GM21619 (cell line): Measurements from ENCODE around the gene DDO.
"Not testable (repeated sequence)": the region's sequence is repeated elsewhere in the genome, so short reads cannot be mapped to it uniquely, and the experiment has no call there.

ENCODE experiments used
- ATAC-seq: cut with Tn5 transposase; IDR thresholded peaks from one replicate; pipeline ENCODE4 v1.9.1; 2021; ENCODE audit not compliant: unreplicated experiment

The DDO gene, protein sequence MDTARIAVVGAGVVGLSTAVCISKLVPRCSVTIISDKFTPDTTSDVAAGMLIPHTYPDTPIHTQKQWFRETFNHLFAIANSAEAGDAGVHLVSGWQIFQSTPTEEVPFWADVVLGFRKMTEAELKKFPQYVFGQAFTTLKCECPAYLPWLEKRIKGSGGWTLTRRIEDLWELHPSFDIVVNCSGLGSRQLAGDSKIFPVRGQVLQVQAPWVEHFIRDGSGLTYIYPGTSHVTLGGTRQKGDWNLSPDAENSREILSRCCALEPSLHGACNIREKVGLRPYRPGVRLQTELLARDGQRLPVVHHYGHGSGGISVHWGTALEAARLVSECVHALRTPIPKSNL

DNA sequence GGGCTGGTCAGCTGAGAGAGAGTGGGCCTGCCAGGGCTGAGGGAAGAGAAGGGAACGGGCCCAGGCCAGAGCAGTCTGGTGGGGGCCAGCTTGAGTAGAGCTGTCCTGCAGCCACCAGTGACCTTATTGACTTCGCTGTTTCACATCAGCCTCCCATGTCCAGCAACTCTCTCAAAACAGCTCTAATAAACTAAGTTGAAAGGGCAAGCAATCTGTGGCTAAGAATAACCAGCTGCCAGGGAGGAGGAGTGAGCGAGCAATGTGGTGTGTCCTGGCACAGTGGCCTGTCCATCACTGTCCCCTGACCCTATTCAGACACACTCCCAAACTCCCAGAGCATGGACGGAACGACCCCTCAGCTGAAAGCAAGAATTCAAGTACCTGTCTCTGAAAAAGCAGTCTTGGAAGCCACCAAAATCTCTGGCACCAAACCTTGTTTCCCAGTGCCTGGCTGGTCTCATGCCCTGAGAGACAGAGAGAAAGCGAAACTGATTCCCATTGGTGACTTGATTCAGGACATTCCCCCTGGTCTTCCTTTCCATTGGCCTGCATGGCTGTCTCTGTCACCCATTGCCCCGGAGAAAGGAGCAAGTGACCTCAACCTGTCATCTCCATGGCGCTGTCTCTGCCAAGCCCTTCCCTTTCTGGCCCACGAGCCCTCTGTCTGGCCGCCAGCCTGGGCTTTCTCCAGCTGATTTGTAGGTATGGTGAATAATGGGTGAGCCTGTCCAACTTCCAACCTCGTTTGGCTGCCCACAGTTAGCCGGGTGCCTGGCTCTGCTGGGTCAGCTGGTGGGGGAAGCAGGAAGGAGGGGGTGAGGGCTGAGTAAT, at the start of gene DDO:
DDO (minus strand) TSS at position 490 of the 831 bp plus-strand sequence. CDS start 2,113 bp downstream, outside the sequence.
- no peak for ATAC-seq

DNA sequence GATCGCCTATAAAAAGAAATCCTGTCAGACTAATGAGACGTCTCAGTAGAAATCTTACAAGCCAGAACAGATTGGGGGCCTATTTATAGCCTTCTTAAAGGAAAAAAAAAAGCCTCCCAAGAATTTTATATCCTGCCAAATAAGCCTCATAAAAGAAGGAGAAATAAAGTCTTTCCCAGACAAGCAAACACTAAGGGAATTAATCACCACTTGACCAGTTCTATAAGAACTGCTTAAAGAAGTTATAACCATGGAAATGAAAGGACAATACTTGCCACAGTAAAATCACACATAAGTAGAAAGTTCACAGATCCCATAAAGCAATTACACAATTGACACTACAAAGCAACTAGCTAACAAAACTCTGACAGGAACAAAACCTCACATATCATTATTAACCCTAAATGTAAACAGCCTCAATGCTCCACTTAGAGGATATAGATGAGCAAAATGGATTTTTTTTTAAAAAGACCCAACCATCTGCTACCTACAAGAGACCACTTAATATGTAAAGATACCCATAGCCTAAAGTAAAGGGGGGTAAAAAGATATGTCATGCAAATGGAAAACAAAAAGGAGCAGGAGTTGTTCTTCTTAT, 47.6 kb upstream of the DDO start:
- no peak for ATAC-seq

DNA sequence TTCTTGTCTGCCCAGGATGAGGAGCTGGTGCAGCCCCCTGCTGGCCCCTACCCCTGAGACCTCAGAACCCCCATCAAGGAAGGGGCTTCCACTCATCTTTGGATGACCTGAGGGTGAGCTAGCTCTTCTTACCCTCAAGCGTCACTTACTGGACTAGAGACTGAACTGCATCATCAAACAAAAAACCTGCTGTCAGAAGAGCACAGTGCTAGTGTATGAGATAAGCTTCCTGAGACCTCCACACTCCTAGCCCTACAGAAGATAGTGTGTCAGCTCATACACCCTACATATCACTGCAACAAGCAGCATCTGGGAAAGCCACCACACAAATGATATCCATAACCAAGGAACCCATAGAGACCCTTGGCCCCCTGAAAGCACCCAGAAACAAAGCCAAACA, 46.0 kb upstream of the DDO start:
- no peak for ATAC-seq

DNA sequence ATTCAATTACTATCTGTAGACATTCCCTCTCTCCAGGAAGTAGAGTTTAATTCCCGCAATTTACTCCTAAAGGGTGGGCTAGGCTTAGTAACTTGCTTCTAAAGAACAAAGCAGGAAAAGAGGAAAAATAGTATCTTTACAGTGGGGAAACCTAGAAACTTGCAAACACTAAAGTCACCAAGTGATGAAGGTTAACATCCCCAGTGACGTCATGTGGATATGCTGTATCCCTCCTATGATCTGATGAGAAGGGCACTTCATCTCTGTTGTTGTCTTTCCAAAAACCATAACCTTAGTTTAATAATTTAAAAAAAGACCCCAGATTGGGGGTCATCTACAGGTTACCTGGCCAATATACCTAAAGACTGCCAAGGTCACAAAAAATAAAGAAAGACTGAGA, 43.8 kb upstream of the DDO start:
- no peak for ATAC-seq

DNA sequence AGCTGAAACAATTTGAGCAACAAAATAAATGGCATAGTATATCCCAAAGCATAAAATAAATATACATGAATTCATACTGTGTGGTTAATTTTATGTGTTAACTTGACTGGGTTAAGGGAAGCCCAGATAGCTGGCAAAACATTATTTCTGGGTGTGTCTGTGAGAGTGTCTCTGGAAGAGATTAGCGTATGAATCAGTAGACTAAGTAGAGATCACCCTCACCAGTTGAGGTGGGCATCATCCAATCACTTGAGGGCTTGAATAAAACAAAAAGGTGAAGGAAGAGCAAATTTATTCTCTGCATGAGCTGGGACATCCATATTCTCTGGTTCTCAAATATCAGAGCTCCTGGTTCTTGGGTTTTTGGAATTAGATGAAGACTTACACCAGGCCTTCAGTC, 43.1 kb upstream of the DDO start:
- ATAC-seq, result no peak

DNA sequence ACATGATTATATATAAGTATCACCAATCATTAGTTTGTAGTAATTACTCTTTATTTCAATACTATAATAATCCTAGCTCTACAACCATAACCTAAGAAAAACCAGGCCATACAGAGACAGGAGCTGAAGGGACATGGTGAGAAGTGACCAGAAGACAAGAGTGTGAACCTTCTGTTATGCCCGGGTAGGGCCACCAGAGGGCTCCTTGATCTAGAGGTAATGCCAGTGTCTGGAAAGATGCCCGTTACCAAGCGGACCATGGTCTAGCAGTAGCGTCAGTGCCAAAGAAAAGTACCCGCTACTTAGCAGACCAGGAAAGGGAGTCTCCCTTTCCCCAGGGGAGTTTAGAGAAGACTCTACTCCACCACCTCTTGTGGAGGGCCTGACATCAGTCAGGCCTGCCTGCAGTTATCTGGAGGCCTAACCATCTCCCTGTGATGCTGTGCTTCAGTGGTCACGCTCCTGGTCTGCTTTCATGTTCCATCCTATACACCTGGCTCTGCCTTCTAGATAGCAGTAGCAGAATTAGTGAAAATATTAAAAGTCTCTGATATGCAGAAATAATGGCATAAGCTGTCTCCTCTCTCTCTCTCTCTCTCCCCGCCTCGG, 42.3 kb upstream of the DDO start:
- ATAC-seq, result not testable (repeated sequence)

DNA sequence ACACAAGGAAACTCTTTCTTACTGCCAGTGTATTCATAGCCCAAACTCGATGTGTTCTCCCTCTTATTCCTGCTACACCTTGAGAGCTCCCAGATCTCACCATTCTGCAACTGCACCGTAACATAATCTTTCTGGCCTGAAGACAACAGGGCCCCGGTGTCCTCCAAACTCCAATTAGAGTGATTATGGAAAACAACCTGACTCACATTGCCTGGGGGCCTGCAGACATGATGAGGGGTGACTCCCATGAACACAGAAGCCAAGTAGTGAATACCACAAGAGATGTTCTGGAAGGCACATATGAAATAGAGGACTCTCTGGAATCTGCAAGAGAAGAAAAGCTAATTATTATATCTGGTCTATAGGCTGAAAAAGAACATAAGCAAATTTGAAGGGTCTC, 41.3 kb upstream of the DDO start:
- no peak for ATAC-seq

DNA sequence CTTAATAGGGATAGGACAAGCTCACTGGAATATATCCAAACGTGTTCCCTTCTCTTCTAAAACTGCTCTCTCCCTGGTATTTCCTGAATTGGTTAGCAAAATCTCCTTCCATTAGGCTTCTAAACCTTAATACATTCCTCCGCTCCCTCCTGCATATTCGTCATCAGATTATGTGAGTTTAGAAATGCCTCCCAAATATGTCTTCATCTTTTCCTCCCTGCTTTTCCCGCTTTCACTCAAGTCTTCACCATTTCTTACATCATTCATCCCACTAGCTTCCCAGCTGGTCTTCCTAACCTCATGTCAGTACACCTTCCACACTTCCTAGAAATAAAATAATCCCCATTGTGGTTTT, 34.1 kb upstream of the DDO start:
- ATAC-seq, result no peak

DNA sequence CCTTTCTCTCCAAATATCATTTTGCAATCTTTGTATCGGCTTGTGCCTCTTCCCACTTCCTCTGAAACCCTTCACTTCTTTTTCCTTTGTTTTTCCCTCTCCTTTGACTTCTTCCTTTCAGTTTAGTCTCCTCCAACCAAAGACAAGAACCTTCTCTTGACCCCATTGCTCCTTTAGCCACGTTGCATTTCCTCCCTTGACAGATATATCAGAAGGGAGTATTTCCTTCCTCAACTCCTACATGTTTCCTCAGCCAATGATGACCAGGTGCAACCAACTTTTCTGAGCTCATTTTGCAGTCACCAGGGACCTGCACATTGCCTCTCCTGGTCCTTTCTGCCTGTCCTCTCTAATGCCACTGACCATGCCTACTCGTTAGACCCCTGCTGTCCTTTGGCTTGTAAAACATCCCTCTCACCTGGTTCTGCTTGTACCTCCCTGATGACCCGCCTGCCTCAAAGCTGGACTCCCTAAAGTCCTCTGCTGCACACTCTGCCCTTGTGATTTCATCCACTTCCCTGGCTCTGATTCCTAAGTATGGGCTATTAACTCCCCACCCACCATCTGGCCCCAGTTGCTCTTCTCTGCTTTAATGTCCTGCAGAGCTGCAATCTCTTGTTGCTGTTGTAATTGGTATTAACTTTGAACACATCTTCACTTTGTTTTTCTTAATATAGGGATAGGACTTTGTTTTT, 33.6 kb upstream of the DDO start:
- no peak for ATAC-seq

DNA sequence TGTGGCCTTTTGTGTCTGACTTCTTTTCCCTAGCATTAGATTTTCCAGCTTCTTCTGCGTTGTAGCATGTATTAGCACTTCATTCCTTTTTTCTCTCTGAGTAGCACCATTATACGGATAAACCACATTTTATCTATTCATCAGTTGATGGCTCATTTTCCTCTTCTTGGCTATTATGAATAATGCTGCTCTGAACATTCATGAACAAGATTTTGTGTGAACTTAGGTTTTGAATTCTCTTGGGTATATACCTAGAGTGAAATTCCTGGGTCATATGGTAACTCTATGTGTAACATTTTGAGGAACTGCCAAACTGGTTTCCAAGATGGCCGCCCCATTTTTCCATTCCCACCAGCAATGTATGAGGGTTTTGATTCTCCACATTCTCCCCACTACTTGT, 32.4 kb upstream of the DDO start:
- no peak for ATAC-seq

DNA sequence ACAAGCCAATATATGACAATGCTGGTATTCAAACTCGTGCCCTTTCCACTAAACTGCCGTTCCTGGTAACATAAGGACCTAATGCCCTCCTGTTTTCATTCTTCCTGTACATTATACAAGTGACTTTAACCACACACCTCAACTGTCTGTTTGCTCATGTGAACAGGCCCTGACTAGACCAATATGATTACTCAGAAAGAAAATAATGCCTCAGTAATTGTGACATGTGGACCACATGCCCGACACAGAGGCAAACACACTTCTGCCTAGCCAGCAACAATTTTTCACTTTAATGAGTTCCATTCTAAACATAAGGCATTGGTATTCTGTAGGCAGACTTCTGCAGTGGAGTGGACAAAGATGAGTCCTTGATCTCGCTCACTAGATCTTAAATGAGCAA, 31.0 kb upstream of the DDO start:
- ATAC-seq, result no peak

DNA sequence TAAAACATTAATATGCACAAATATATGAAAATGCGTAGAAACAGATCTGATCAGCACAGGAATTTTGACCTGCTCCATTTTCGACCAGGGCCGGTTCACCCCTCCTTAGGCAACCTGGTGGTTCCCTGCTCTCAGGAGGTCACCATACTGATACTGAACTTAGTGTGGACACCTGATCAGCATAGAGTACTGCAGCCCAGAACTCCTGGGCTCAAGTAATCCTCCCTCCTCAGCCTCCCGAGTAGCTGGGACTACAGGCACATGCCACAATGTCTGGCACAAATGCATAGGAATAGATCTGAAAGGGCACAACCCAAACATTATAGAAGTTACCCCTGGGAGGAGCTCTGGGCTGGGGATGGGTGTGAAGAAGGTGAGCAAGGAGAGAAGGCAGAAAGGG, 24.7 kb upstream of the DDO start:
- ATAC-seq, result no peak

DNA sequence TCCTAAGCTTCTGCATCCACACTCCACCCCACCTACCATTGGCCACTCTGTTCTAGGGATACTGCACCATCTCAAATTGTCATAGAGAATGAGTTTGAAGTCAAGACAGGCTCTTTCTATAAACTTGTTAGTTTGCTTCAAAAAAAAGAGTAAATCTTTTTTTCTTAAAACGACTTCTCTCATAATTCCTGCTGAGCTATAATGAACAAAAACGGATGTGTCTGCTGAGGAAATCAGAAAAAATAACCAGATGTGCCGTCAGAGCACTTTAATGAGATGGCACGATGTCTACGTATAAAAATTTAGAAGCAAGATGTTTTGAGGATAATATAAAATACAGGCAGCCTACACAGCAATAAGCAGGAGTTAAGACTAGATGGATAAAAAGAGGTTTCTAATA, 24.0 kb upstream of the DDO start:
- ATAC-seq, result no peak

DNA sequence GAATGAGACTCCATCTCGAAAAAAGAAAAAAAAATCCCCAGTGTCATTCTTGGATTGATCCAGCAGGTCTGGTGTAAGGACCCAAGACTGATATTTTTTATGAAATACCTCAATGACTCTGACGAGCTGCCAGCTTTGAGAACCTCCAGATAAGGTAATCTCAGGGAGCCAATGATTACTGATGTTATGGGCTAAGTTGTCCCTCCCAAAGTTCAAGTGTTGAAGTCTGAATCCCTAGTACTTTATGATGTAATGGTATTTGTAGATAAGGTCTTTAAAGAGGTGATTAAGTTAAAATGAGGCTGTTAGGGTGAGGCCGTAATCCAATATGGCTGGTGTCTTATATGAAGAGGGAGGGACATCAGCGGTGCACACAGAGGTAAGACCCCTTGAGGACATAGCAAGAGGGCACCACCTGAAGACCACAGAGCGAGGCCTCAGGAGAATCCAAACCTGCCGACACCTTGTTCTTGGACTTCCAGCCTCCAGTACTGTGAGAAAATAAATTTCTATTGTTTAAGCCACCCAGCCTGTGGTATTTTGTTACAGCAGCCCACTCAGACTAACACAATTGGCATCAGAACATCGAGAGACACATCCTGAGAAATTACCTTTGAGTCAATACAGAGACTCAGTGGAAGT, 19.7 kb upstream of the DDO start:
- ATAC-seq, result no peak

DNA sequence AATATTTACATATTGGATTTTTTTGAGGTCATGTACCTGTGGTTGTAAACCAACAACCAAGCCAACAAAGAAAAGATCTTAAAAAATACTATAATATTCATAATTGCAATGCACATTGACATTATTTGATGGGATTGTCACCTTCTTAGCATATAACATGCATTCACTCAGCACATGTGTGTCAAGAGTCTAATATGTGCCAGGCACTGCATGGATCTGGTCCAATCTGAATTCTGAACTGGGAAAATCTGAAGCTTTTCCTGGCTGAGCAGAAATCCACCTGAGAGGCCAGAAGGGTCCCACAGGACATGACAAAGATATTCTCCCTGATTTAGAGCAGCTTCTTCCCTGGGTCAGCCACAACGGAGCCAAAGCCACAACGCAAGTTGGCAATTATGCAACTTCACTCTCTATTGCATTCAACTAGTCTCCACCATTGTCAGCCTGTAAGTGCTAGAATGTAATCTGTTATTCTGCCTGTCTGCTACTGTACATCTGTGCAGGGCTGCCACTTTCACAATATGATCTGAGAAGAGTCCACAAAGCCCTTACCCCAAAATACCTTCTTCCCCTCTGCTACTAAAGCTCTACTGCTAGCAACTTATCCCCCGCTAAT, 17.0 kb upstream of the DDO start:
- ATAC-seq, result no peak

DNA sequence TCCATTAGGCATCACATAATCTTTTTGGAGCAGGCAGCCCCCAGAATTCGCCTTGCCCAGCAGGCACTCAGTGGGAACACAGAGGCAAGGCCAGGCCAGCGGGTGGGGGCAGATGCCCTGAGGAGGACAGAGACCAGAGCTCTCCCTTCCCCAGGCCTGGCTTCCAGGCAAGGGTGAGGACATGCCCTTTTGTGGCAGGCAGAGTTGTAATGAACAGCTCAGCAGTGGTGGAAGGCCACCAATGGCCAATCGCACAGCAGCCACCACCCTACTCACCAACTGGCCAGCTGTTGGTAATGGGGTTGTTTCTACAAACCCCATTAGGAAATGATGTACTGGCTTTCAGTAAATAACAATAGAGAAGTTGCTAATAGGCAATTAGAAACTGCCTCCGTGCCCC, 15.4 kb upstream of the DDO start:
- no peak for ATAC-seq

DNA sequence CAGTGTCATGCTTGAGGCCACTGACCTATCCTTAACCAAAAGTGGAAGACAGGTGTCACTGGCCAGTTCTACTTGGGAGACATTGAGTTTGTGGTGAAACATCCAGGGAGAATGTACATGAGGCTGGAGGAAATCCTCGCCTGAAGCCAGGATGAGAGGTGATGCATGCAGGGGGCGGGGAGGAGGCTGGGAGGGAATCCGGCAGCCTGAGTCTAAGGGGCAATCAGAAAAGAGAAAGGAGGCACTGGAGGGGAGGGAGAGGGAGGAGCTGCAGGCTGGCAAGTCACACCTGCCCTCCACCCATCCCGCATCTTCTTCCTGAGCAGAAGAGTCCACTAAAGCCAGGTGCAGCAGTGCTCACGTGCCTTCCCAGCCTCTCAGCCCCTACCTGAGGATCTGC, 14.9 kb upstream of the DDO start:
- ATAC-seq, result no peak

DNA sequence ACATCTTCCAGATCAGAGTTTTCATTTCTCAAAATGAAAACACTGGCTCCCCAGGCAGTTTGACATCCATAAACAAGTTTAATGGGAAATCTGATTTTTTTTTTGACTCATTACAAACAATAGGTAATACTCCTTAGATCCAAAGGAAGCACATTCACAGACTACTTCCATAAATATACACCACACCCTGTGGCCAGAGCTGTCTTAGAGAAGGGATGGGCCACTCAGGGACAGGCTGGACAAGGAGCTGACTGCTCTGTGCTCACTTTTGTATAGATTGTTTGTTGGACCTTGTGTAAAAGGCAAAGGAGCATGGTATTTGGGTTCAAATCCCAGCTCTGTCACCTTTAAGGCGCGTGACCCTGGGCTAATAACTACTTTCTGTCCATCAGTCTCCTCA, 12.8 kb upstream of the DDO start:
- no peak for ATAC-seq

DNA sequence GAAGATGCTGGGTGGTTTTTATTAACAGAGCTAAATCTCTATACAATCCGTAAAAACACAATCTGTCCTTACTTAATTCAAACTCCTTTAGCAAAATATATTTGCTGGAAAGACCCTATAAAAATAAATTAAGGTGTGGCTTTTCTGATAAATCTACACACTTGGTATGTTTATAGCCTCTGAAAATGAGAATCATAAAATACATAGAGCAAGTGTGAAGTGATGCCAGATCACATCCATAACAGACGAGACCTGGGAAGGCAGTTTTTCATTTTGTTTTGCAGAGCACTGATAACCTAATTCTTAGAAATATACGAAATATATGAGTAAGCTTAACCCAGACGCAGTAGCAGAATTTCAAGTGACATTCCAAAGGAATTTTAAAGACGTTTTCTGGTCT, 10.4 kb upstream of the DDO start:
- no peak for ATAC-seq

DNA sequence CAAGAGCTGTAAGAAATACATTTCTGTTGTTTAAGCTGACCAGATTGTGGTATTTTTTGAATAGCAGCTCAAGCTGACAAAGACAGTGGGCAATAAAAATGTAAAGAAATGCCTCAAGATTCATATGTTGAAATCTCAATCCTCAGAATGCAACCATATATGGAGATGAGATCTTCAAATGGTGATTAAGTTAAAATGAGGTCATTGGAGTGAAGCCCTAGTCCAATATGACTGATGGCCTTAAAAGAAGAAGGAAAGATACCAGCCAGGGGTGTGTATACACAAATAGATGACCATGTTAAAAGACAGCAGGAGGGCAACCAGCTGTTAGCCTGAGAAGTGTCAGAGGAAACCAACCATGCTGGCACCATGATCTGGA, 7.1 kb upstream of the DDO start:
- no peak for ATAC-seq
